K562 (cell line): Measurements from ENCODE around the gene RET. TPM values are rescaled to one million over a fixed set of nuclear protein-coding genes. Genes with fewer than 3 reads are reported as not detected.

Experiments used
- ATAC-seq: fragments of 200-7000 bp; cut with Tn5 transposase; 3 replicates; pipeline ENCODE4 v1.9.1; 2020; ENCODE audit warnings: moderate library complexity
- BruUV-seq: library from RNA; stranded (reverse); fragments of 400-500 nt; replicated peaks from 2 replicates; lab custom pipeline; 2021; lab: Mats Ljungman, UMichigan
- CTCF ChIA-PET: fragments of 300-600 bp; formaldehyde crosslinking; extraction: SDS; loops from one replicate; lab custom pipeline; 2021; ENCODE audit warnings: low intra/inter-chr PET ratio; lab: Yijun Ruan, JAX
- POLR2A ChIA-PET: fragments of 300-600, 350-650 bp; sonication (Branson Sonifier 250); formaldehyde crosslinking; extraction: SDS; loops from one replicate; lab custom pipeline; 2021; ENCODE audit warnings: antibody characterized with exemption, inconsistent platforms; lab: Yijun Ruan, JAX
- DNase-seq, 4 experiments: peaks; one replicate each; pipeline versions ENCODE4 v3.0.0 to v3.0.0-alpha.2; 2011 to 2018; ENCODE audit warnings: low spot score in 3 of 4, mixed read lengths in 3 of 4; ENCODE audit errors: extremely low read depth in 1 of 4
- FAIRE-seq: peaks from 2 replicates; lab custom pipeline; 2011; peaks lifted over from hg19 to GRCh38; lab: Jason Lieb, UNC
- H2AFZ ChIP-seq: 2 replicates; pipeline ENCODE4 v1.6.0; 2011; ENCODE audit warnings: low read depth, low read length, control low read depth, inconsistent platforms
- H3K27ac ChIP-seq: fragments of 200-600 bp; 3 replicates; pipeline ENCODE4 v1.8.0; 2011; ENCODE audit warnings: low read depth, mild to moderate bottlenecking, control low read depth, inconsistent platforms, low read length, moderate library complexity, mixed read lengths; ENCODE audit errors: extremely low read depth
- H3K27me3 ChIP-seq, 2 experiments: fragments of 300-600 bp in 1 of 2; 2 replicates in 1 of 2; 3 replicates in 1 of 2; pipeline versions ENCODE4 v1.6.0 to v1.8.0; 2011; ENCODE audit warnings: inconsistent platforms in 2 of 2, low read length in 2 of 2, mild to moderate bottlenecking in 1 of 2, mixed read lengths in 1 of 2, moderate library complexity in 1 of 2; ENCODE audit not compliant: control insufficient read depth in 2 of 2, insufficient read depth in 2 of 2
- H3K36me3 ChIP-seq: fragments of 300-600 bp; 3 replicates; pipeline ENCODE4 v1.8.0; 2011; ENCODE audit warnings: mild to moderate bottlenecking, low read length, inconsistent platforms; ENCODE audit not compliant: control insufficient read depth, insufficient read depth
- H3K4me1 ChIP-seq, 2 experiments: fragments of 200-600 bp in 1 of 2; replicated peaks in 1 of 2; 2 replicates in 1 of 2; 3 replicates in 1 of 2; pipeline versions ENCODE4 v1.5.1 to v1.8.0; 2011; ENCODE audit warnings: inconsistent platforms in 2 of 2, low read length in 2 of 2, mild to moderate bottlenecking in 1 of 2, mixed read lengths in 1 of 2, moderate library complexity in 1 of 2; ENCODE audit not compliant: control insufficient read depth in 2 of 2, insufficient read depth in 2 of 2
- H3K4me2 ChIP-seq: 2 replicates; pipeline ENCODE4 v1.6.1; 2011; ENCODE audit warnings: low read length, control low read depth, inconsistent platforms, mixed read lengths; ENCODE audit not compliant: insufficient read depth
- H3K4me3 ChIP-seq: fragments of 200-600 bp; sonication (generic), shearing (Covaris generic); 2 replicates; pipeline ENCODE4 v1.5.1; 2016; ENCODE audit warnings: control low read depth, inconsistent platforms
- H3K79me2 ChIP-seq: fragments of 200-600 bp; 3 replicates; pipeline ENCODE4 v1.8.0; 2011; ENCODE audit warnings: low read length, inconsistent platforms; ENCODE audit not compliant: control insufficient read depth, insufficient read depth
- H3K9ac ChIP-seq, 2 experiments: 2 replicates each; pipeline versions ENCODE4 v1.6.0 to v1.6.1; 2011; ENCODE audit warnings: low read depth in 2 of 2, low read length in 2 of 2, control low read depth in 1 of 2, inconsistent platforms in 1 of 2, mild to moderate bottlenecking in 1 of 2, mixed read lengths in 1 of 2; ENCODE audit not compliant: insufficient read depth in 1 of 2
- H3K9me1 ChIP-seq: one replicate; pipeline ENCODE4 v1.6.0; 2011; ENCODE audit warnings: inconsistent platforms, mild to moderate bottlenecking, low read length, moderate library complexity; ENCODE audit not compliant: control insufficient read depth, insufficient read depth
- H3K9me3 ChIP-seq: replicated peaks from 2 replicates; pipeline ENCODE4 v1.5.1; 2011; ENCODE audit warnings: low read depth, low read length, inconsistent platforms; ENCODE audit not compliant: control insufficient read depth, insufficient read depth
- H4K20me1 ChIP-seq: replicated peaks from 2 replicates; pipeline ENCODE4 v1.6.1; 2011; ENCODE audit warnings: low read length, inconsistent platforms, mixed read lengths; ENCODE audit not compliant: control insufficient read depth, insufficient read depth
- ATF7 ChIP-seq: fragments of 450-650 bp; IDR thresholded peaks from 2 replicates; pipeline ENCODE4 v1.7.1; 2014; ENCODE audit warnings: mild to moderate bottlenecking, moderate library complexity
- CAMTA2 ChIP-seq: fragments of 250-450 bp; sonication (Bioruptor Pico); conservative IDR thresholded peaks from 2 replicates; pipeline ENCODE4 v1.5.1; 2022
- DDX20 ChIP-seq: fragments of 450-650 bp; IDR thresholded peaks from 2 replicates; pipeline ENCODE4 v1.6.1; 2016; ENCODE audit warnings: missing genetic modification characterization, low read depth, mild to moderate bottlenecking, missing compliant biosample characterization, moderate library complexity
- EHMT2 ChIP-seq: fragments of 450-650 bp; IDR thresholded peaks from 2 replicates; pipeline ENCODE4 v1.6.1; 2018; ENCODE audit warnings: antibody characterized with exemption
- EP300 ChIP-seq: IDR thresholded peaks from 2 replicates; pipeline ENCODE4 v1.6.1; 2012; ENCODE audit warnings: low read length, improper control_type of control experiment
- ESRRA ChIP-seq: fragments of 450-650 bp; IDR thresholded peaks from 2 replicates; pipeline ENCODE4 v1.6.1; 2014; ENCODE audit warnings: low read depth, mild to moderate bottlenecking, moderate library complexity, borderline replicate concordance
- GTF3C2 ChIP-seq: IDR thresholded peaks from 3 replicates; pipeline ENCODE4 v1.6.1; 2011; ENCODE audit warnings: borderline replicate concordance, mild to moderate bottlenecking, moderate library complexity; ENCODE audit not compliant: insufficient read length; ENCODE audit errors: extremely low read depth
- HBP1 ChIP-seq: fragments of 450-650 bp; formaldehyde crosslinking; IDR thresholded peaks from 2 replicates; pipeline ENCODE4 v1.4.0; 2022; ENCODE audit warnings: missing genetic modification characterization
- HLTF ChIP-seq: fragments of 450-650 bp; IDR thresholded peaks from 2 replicates; pipeline ENCODE4 v1.6.1; 2016
- ILF3 ChIP-seq: fragments of 450-650 bp; IDR thresholded peaks from 2 replicates; pipeline ENCODE4 v1.6.1; 2018; ENCODE audit warnings: antibody characterized with exemption, mild to moderate bottlenecking, moderate library complexity, borderline replicate concordance
- MYBL2 ChIP-seq, 2 experiments: fragments of 450-650 bp in 1 of 2; sonication (generic) in 1 of 2; formaldehyde crosslinking in 1 of 2; IDR thresholded peaks; 2 replicates each; pipeline versions ENCODE4 v1.6.1 to v1.8.1; 2017 to 2022; ENCODE audit warnings: borderline replicate concordance in 1 of 2, inconsistent platforms in 1 of 2, low read depth in 1 of 2, mild to moderate bottlenecking in 1 of 2, missing genetic modification reagents in 1 of 2, moderate library complexity in 1 of 2
- PHTF2 ChIP-seq: fragments of 250-450 bp; sonication (Bioruptor Pico); IDR thresholded peaks from 2 replicates; pipeline ENCODE4 v1.5.0; 2021; ENCODE audit warnings: mild to moderate bottlenecking
- PTTG1 ChIP-seq: fragments of 450-650 bp; IDR thresholded peaks from 2 replicates; pipeline ENCODE4 v1.6.1; 2016; ENCODE audit warnings: low read depth, mild to moderate bottlenecking, missing genetic modification characterization, missing compliant biosample characterization
- PURB ChIP-seq: sonication (generic); formaldehyde crosslinking; IDR thresholded peaks from 2 replicates; pipeline ENCODE4 v1.9.0; 2021; ENCODE audit warnings: low read depth, mild to moderate bottlenecking, missing genetic modification reagents
- TEAD2 ChIP-seq: fragments of 450-650 bp; IDR thresholded peaks from 2 replicates; pipeline ENCODE4 v1.6.1; 2016; ENCODE audit warnings: missing genetic modification characterization, control low read depth, missing compliant biosample characterization
- TFAM ChIP-seq: fragments of 250-450 bp; sonication (Bioruptor Pico); conservative IDR thresholded peaks from 2 replicates; pipeline ENCODE4 v1.5.0; 2021; ENCODE audit warnings: mild to moderate bottlenecking, moderate library complexity
- ZNF184 ChIP-seq: sonication (generic); formaldehyde crosslinking; IDR thresholded peaks from 2 replicates; pipeline ENCODE4 v1.5.0; 2020; ENCODE audit warnings: missing genetic modification reagents
- ZNF436 ChIP-seq: fragments of 250-450, 450-650 bp; sonication (Bioruptor Pico); formaldehyde crosslinking; IDR thresholded peaks from 2 replicates; pipeline ENCODE4 v1.7.0; 2020; ENCODE audit warnings: mild to moderate bottlenecking
- ZNF695 ChIP-seq: fragments of 450-650 bp; formaldehyde crosslinking; IDR thresholded peaks from 2 replicates; pipeline ENCODE4 v1.4.0; 2020; ENCODE audit warnings: mild to moderate bottlenecking, moderate library complexity
- WGBS: fragments of 100-300 bp; shearing (Covaris generic); methylation state at CpG from one replicate; pipeline ENCODE4 v1.1.6; 2016; ENCODE audit warnings: low coverage, mixed read lengths; ENCODE audit not compliant: insufficient coverage; ENCODE audit errors: missing lambda C conversion rate; 5-methylcytosine and 5-hydroxymethylcytosine counted together
- in situ Hi-C: fragments of 300-500 bp; cut with MboI; formaldehyde crosslinking; loops from 4 replicates; pipeline ENCODE4 v1.15.0; 2018; ENCODE audit warnings: inconsistent platforms, mixed read lengths
- intact Hi-C: fragments of 100-400 bp; cut with micrococcal nuclease; formaldehyde crosslinking; loops from 2 replicates; pipeline ENCODE4 v1.14.2; 2022
- polyA plus RNA-seq, 8 experiments: library from polyadenylated mRNA; depleted of rRNA in 4 of 8; stranded (reverse) in 5 of 8; unstranded in 3 of 8; fragments of >200 nt; fragmentation: Nextera tagmentation in 2 of 8; fragmentation: Illumina TruSeq in 1 of 8; extraction: Ambion mirVana in 2 of 8; extraction: Trizol in 1 of 8; gene quantifications; 2 replicates each; pipeline versions ENCODE4 v1.2.1 to v1.2.3, GENCODE V29; 2011 to 2014; ENCODE audit warnings: inconsistent platforms in 1 of 8, missing spikeins in 1 of 8
- total RNA-seq, 7 experiments: library from RNA; depleted of rRNA in 6 of 7; stranded (reverse); fragments of >200 nt in 6 of 7; fragmentation: Illumina TruSeq in 2 of 7; extraction: Trizol in 2 of 7; gene quantifications; 2 replicates each; pipeline versions ENCODE4 v1.2.1 to v1.2.3, GENCODE V29; 2011 to 2021; ENCODE audit warnings: low replicate concordance in 1 of 7

The RET gene
- total and polyA plus RNA-seq, 9 of the 15 experiments (the other 6 are each of a cell fraction or from before 2014, with no cell fraction given) = 0.04 to 0.05 TPM; not detected in 7

- TF ChIP-seq TEAD2 (tag) (no peak), EP300 (no peak), ZNF436 (CRISPR knock-in tag) (no peak), EHMT2 (no peak), PTTG1 (tag) (no peak), CAMTA2 (CRISPR knock-in tag) (no peak), HBP1 (no peak), DDX20 (tag) (no peak)
Measured at GRCh38 chr10:43064331-43065075, 12.4 kb upstream of the RET start (continued).

GRCh38 chr10:43065234-43065633 is 11.6 kb upstream of the RET start:
- no peak for DNase-seq
- in situ Hi-C loops (no loop called here), intact Hi-C loops (no loop called here)
- FAIRE-seq = no peak
- Histone ChIP-seq H3K79me2 (no peaks in the 10 kb centered on the region), H4K20me1 (no peaks in the 10 kb centered on the region; the same call in 1 of the 2 replicates), H3K36me3 (no peaks in the 10 kb centered on the region), H2AFZ (no peak overlapping the region), H3K9me3 (no peaks in the 10 kb centered on the region), H3K4me3 (no peak overlapping the region), H3K9me1 (no peaks in the 10 kb centered on the region), H3K4me1 (peaks cover 0 to 3% of the 10 kb centered on the region in 2 experiments; a peak in 2 of 5 replicates), H3K27ac (no peak overlapping the region), H3K4me2 (no peak overlapping the region), H3K9ac (no peak overlapping the region), H3K27me3 (peaks cover 13 to 52% of the 10 kb centered on the region in 2 experiments; a peak in 4 of 5 replicates)
- BruUV-seq = no TSS peak
- ATAC-seq = no peak
- POLR2A ChIA-PET = no interaction called here
- TF ChIP-seq HLTF (no peak), PHTF2 (CRISPR knock-in tag) (no peak), ZNF695 (CRISPR knock-in tag) (no peak), ZNF184 (CRISPR knock-in tag) (no peak), GTF3C2 (no peak), TFAM (no peak), MYBL2 (IDR thresholded peaks at IDR 0.05; ENCODE audit: low read depth) (no peak), MYBL2 (CRISPR knock-in tag; IDR thresholded peaks at IDR 0.05; ENCODE audit: borderline replicate concordance) (no peak), ILF3 (no peak), ESRRA (no peak), ATF7 (no peak), PURB (CRISPR knock-in tag) (no peak)
- 0% methylated on average over 1 of the region's 1 CpG for WGBS
- CTCF ChIA-PET = no interaction called here
